AG09309 (cell line): ENCODE data around the gene MUC13.

Experiments
- DNase-seq: peaks from one replicate; pipeline ENCODE4 v3.0.0-alpha.2; 2010; ENCODE audit warnings: low read depth
- H3K4me3 ChIP-seq: 2 replicates; pipeline ENCODE4 v1.5.1; 2011; ENCODE audit warnings: mild to moderate bottlenecking, low read depth, low read length, moderate library complexity; ENCODE audit not compliant: control insufficient read depth
- TF ChIP-seq, protein P1 (sequence below): IDR thresholded peaks from 2 replicates; pipeline ENCODE4 v1.5.1; 2011; ENCODE audit warnings: mild to moderate bottlenecking, low read depth, low read length, inconsistent platforms; ENCODE audit not compliant: insufficient read depth, control insufficient read depth; ENCODE audit errors: missing control alignments

MUC13 gene

DNA sequence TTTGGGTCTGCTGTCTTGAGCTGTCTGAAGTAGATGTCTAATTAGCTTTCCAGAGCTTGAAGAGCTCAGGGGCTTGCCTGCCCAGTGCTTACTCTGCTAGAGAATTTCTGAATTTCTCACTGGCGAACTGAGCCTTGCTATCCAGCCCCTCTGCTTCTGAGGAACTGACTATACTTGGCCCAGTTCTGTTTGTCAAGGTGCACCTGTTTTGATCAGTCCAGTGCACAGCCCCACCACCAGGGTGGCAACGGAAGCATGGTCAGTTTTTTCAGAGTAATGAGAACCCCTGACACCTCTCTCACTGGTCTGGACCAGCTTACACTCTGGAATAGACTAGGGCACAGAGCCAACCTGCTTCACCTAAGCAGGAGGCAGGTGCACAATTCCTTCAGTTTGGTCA lies 72.5 kb downstream of the MUC13 start:
- DNase-seq = no peak
- TF ChIP-seq, protein P1, sequence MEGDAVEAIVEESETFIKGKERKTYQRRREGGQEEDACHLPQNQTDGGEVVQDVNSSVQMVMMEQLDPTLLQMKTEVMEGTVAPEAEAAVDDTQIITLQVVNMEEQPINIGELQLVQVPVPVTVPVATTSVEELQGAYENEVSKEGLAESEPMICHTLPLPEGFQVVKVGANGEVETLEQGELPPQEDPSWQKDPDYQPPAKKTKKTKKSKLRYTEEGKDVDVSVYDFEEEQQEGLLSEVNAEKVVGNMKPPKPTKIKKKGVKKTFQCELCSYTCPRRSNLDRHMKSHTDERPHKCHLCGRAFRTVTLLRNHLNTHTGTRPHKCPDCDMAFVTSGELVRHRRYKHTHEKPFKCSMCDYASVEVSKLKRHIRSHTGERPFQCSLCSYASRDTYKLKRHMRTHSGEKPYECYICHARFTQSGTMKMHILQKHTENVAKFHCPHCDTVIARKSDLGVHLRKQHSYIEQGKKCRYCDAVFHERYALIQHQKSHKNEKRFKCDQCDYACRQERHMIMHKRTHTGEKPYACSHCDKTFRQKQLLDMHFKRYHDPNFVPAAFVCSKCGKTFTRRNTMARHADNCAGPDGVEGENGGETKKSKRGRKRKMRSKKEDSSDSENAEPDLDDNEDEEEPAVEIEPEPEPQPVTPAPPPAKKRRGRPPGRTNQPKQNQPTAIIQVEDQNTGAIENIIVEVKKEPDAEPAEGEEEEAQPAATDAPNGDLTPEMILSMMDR = no peak
- no peak overlapping the region for H3K4me3 ChIP-seq

DNA sequence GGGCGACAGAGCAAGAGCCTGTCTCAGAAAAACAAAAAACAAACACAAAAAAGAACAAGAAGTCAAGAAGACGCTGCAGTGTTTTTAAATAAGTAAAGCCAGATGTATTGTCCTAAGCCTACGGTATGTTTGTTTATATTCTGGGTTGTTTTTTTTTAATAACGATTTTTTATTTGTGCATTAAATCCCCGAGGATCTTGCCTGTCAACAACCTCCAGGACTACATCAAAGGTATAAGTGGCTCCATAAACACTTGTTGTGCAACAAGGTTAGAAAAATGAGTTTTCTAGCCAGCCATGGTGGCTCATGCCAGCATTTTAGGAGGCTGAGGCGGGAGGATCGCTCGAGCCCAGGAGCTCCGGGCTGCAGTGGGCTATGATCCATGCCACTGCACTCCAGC lies 73.5 kb downstream of the MUC13 start:
- no peak for DNase-seq
- TF ChIP-seq, protein P1 = no peak
- H3K4me3 ChIP-seq = no peak overlapping the region

DNA sequence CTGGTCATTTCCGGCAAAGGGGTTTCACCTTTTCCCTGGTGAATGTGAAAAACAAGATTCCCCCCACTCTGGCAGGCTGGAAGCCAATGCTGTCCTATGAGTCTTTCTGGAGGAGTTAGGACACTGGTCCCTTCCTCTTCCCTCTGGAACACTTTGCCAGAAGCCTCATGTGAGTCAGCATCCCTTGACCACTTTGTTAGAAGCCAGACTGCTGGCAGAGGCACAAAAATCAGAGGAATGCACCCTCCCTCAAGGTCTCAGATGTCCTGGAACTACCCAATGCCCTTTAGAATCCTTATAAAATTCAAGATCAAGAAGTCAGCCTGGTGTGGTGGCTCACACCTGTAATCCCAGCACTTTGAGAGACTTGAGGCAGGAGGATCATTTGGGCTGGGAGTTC lies 74.0 kb downstream of the MUC13 start:
- H3K4me3 ChIP-seq = no peak overlapping the region
- DNase-seq = peak; percentile 81
- TF ChIP-seq, protein P1 = no peak

DNA sequence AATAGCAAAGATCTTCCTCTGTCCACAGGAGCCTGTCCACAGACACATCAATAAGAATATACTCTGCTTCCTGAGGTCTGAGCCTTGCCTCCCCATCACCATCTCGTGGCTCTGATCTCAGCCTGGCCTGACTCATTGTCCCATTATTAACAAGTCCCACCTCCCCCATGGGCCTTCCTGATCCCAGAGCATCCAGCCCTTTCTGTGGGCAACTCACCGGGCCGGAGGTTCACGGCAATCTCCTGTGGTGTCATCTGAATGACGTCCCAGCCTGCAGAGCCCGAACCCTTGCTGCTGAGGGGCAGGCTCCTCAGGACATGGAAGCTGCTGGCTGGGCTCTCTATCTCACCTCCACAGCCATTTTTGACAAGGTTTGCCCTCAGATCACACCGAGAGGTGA lies 75.5 kb downstream of the MUC13 start:
- no peak for DNase-seq
- H3K4me3 ChIP-seq = no peak overlapping the region
- TF ChIP-seq, protein P1 = no peak

DNA sequence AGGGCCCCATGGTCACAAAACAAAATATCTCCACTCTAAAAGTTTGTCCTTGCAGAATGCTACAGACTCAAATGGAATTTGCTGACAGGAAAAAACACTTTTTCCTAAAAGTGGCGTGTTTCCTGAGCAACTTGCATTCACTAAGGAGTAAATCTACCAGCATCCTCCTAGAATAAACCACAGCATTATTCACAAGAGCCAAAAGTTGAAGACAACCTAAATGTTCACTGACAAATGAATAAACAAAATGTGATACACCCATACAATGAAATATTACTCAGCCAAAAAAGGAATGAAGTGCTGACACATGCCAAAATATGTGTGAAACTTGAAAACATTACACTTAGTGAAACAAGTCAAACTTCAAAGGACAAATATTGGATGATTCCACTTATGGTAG lies 76.3 kb downstream of the MUC13 start:
- no peak overlapping the region for H3K4me3 ChIP-seq
- TF ChIP-seq, protein P1 = no peak
- DNase-seq = no peak

DNA sequence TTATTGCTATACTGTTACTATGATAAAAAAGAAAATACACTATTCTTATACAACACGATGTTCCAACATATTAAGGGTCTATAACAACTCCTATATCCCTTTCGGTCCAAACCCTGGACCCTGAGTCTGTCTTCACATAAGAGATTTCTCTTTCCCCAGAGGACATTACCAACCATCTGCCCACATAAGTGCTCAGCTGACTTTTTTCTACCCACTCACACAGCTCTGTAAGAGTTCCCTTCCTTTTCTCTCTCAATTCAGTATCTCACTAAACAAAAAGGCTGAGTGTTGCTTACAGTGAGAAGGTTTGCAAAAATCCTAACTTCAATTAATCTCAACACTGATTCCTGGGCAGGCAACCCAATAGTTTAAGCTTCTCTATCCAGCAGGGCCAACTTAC lies 77.9 kb downstream of the MUC13 start:
- no peak overlapping the region for H3K4me3 ChIP-seq
- DNase-seq = no peak
- TF ChIP-seq, protein P1 = no peak
